GM18520 (cell line): ENCODE measurements around the gene TAF4B.
"Not testable (repeated sequence)": the region's sequence is repeated elsewhere in the genome, so short reads cannot be mapped to it uniquely, and the experiment has no call there.

Source experiments
- ATAC-seq: cut with Tn5 transposase; IDR thresholded peaks from one replicate; pipeline ENCODE4 v1.9.1; 2021; ENCODE audit not compliant: unreplicated experiment

Gene TAF4B

DNA sequence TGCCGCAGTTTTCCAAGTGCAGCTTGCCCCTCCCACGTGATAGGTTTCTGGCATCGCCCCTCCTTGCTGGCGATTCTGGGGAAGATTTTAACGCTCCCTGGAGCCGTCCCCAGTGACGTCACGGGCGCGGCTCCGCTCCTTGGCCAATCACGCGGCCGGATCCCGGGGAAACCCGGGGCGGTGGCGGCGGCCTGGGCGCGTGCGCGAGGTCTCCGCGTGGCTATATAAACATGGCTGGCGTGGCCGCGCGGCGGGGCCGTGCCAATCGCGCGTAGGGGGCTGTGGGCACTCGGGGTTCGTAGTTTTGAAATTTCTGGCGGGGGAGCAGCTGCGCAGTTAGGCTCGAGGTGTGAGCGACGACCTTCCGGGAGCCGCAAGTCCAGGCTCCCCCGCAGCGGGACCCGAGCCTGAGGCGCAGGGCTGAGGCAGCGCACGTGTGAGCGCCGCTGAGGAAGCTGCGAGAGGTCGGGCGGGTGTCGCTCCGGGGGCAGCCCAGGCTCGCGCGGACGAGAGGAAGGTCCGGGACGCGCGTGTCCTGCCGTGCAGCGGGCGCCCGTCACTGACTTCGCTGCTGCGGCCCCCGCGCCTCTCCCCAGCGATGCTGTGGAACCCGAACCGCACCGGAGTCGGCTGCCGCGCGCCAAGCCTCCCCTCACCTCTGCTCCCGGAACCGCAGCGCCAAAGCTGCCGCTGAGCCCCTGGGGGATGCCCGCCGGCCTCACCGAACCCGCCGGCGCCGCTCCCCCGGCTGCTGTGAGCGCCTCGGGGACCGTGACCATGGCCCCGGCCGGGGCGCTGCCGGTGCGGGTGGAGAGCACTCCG is at the start of gene TAF4B:
Gene TAF4B, plus strand, starts transcription at position 217 of the 822 bp plus-strand sequence. Its CDS starts 489 bp downstream, at position 706.
- ATAC-seq: peak; percentile 74

DNA sequence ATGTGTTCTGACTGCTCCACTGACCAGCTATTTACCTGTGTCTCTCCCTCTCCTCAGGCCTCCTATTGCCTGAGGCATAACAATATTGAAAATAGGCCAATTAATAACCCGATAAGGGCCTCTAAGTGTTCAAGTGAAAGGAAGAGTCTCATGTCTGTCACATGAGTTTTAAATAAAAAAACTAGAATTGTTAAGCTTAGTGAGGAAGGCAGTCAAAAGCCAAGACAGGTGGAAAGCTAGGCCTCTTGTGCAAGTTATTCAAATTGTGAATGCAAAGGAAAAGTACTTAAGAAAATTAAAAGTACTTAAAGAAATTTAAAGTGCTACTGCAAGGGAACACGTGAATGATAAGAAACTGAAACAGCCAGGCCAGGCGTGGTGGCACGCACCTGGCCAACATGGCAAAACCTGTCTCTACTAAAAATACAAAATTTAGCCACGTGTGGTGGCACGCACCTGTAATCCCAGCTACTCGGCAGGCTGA is 44.9 kb upstream of the TAF4B start:
- peak; percentile 56 for ATAC-seq

- ATAC-seq: no peak
Measured at GRCh38 chr18:26183395-26184112, 42.7 kb upstream of the TAF4B start.

GRCh38 chr18:26185267-26185666 is 41.0 kb upstream of the TAF4B start:
- no peak for ATAC-seq

GRCh38 chr18:26190506-26190905 is 35.7 kb upstream of the TAF4B start:
- ATAC-seq: peak; percentile 78

DNA sequence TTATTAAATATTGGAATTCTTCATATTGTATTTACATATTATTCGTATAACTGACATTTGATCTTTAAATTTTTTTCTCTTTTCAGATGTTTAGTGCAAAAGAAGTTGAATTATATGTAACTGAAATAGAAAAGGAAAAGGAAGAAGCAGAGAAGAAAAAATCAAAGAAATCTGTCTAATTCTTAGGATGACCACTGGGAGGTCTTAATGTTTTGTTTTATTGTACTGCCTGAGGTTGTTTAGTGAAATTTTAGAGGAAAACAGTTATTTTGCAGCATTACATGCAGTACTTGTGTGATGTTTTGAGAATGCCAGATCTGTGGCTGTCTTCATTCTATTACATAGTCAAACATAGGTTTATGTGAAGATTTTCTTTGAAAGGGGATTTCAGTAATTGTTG is 34.0 kb upstream of the TAF4B start:
- ATAC-seq: no peak

DNA sequence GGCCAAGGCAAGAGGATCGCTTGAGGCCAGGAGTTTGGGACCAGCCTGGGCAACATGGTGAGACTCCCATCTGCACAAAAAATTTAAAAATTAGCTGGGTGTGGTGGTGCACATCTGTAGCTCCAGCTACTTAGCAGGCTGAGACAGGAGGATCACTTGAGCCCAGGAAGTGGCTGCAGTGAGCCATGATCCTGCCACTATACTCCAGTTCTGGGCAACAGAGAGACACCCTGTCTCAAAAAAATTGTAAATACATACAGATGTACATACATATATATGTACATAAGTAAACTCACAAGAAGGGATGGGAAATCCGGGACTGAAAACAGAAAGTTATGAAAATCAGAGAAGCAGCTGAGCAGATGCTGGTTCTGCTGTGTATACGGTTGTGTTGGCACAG is 29.6 kb upstream of the TAF4B start:
- ATAC-seq: no peak

GRCh38 chr18:26202001-26202400 is 24.2 kb upstream of the TAF4B start:
- ATAC-seq: not testable (repeated sequence)

- no peak for ATAC-seq
Measured at GRCh38 chr18:26205318-26205717, 20.9 kb upstream of the TAF4B start.

GRCh38 chr18:26206488-26206887 is 19.8 kb upstream of the TAF4B start:
- no peak for ATAC-seq

DNA sequence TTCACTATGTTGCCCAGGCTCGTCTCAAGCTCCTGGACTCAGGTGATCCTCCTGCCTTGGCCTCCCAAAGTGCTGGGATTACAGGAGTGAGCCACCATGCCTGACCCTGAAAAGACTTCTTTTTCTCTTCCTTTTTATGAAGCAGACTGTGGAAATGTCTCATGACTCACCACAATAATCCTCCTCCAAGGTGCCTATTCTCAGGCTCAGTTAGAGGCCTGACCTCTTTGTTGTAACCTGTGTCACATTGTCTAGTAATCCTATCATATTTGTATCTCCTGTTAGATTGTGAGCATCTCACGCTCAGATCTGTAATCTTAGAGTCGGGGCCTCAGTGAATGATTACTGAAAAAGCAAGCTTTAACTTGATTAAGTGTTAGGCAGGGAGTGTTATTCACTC is 18.3 kb upstream of the TAF4B start:
- ATAC-seq: no peak

GRCh38 chr18:26208977-26209376 is 17.3 kb upstream of the TAF4B start:
- ATAC-seq: no peak

DNA sequence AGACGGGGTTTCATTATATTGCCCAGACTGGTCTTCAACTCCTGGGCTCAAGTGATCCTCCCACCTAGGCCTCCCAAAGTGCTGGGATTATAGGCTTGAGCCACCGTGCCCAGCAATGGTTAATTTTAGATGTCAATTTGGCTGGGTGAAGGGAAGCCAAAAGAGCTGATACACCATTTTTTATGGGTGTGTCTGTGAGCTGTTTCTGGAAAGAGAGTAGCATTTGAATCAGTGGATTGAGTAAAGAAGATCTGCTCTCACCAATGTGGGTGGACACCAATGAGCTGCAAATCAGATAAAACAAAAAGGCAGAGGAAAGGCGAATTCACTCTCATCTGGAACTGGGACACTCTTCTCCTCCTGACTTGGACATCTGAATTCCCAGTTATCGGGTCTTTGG is 16.1 kb upstream of the TAF4B start:
- no peak for ATAC-seq

GRCh38 chr18:26215247-26215970 is 10.8 kb upstream of the TAF4B start:
- ATAC-seq: peak; percentile 92

DNA sequence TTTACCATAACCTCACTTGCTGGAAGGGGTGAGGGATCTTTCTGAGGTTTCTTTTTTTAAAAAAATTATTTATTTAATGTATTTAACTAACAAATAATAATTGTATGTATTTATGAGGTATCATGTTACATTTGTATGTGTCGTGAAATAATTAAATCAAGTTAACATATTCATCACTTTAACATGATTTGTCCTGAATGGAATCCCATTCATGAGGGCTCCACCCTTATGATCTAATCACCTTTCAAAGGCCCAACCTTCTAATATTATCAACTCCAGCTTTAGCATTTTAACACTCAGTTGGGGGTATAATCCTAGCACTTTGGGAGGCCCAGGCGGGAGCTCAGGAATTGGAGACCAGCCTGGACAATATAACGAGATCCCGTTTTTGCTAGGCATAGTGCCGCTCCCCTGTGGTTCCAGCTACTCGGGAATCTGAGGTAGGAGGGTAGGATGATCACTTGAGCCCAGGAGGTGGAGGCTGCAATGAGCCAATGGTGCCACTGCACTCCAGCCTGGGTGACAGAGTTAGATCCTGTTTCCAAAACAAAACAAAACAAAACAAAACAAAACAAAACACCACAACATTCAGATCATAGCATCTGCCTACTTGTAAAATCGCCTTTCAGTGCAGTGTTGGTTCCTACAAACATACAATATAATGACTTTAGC is 1.1 kb upstream of the TAF4B start:
- no peak for ATAC-seq

DNA sequence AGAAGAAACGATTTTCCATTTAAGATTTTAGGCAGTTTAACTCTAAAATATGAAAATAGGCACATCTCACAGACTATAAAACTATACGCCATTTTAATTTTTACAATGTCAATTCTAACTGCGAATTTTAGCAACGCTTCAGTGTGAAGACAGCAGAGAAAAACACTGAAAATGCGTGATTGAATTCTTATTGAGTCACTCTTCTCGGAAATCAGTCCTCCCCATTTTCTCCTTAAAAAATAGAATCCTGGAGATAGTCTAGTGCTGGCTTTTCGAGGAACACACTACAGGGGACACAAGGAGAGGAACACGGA is 373 bp upstream of the TAF4B start:
- no peak for ATAC-seq

GRCh38 chr18:26227051-26227670 is 916 bp downstream of the TAF4B start:
- ATAC-seq: no peak

DNA sequence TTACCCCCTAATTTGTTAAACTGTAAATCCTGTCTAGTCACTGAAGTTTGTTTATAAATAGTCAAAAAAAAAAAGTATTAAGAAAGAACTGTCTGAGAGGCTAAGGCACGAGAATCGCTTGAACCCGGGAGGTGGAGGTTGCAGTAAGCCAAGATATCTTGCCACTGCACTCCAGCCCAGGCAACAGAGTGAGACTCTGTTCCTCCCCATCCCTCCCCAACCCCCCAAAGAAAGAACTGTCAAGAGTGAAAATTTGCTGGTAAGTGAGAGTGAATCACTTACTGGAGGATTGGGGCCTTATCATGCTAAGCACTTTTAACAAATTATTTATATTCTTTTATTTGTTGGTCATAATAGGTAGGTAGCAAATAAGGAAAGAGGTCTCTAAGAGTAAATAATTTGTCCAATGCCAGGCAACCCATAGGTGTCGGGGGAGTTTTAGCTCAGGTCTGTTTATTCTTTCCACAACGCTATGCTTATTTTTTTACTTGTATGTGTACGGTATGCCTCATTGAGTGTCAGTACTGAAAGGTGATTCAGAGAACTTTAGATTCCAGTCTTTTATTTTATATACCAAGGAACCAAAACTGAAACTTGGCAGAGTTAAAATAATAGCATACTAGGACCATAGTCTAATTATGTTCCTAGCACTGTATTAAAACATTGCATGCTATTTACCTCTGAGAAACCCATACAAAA is 2.5 kb downstream of the TAF4B start:
- no peak for ATAC-seq

GRCh38 chr18:26230497-26230896 is 4.3 kb downstream of the TAF4B start:
- ATAC-seq: no peak

- ATAC-seq: no peak
Measured at GRCh38 chr18:26233208-26233607, 7.0 kb downstream of the TAF4B start.
